Neural progenitor cell (in vitro differentiated cells): ENCODE data around the gene SOX5. TPM values are rescaled to one million over a fixed set of nuclear protein-coding genes. Genes with fewer than 3 reads are reported as not detected.

Source experiments
- DNase-seq: peaks from one replicate; pipeline ENCODE4 v3.0.0-alpha.2; 2016; ENCODE audit warnings: low spot score
- H2AFZ ChIP-seq: fragments of 200-600 bp; sonication (generic); replicated peaks from 2 replicates; pipeline ENCODE4 v1.6.1; 2016; ENCODE audit warnings: antibody characterized with exemption
- H3F3A ChIP-seq: fragments of 200-600 bp; sonication (generic); 2 replicates; pipeline ENCODE4 v1.6.1; 2016; ENCODE audit warnings: antibody characterized with exemption, low read depth
- H3K27ac ChIP-seq: fragments of 200-600 bp; sonication (generic); 2 replicates; pipeline ENCODE4 v1.5.1; 2016; ENCODE audit warnings: mild to moderate bottlenecking
- H3K27me3 ChIP-seq: fragments of 200-600 bp; sonication (generic); 2 replicates; pipeline ENCODE4 v1.6.1; 2016; ENCODE audit warnings: mild to moderate bottlenecking, moderate library complexity
- H3K36me3 ChIP-seq: fragments of 200-600 bp; sonication (generic); 2 replicates; pipeline ENCODE4 v1.5.1; 2016
- H3K4me1 ChIP-seq: fragments of 200-600 bp; sonication (generic); 2 replicates; pipeline ENCODE4 v1.6.1; 2016; ENCODE audit warnings: mixed run types
- H3K4me2 ChIP-seq: fragments of 200-600 bp; sonication (generic); 2 replicates; pipeline ENCODE4 v1.6.1; 2016
- H3K4me3 ChIP-seq: fragments of 200-600 bp; sonication (generic); 2 replicates; pipeline ENCODE4 v1.5.1; 2016
- H3K79me2 ChIP-seq: fragments of 200-600 bp; sonication (generic); 2 replicates; pipeline ENCODE4 v1.6.1; 2016; ENCODE audit warnings: low read depth
- H3K9ac ChIP-seq: fragments of 200-600 bp; sonication (generic); 2 replicates; pipeline ENCODE4 v1.6.1; 2016
- H3K9me3 ChIP-seq: fragments of 200-600 bp; sonication (generic); 2 replicates; pipeline ENCODE4 v1.5.1; 2016; ENCODE audit warnings: low read depth
- H4K20me1 ChIP-seq: fragments of 200-600 bp; sonication (generic); 2 replicates; pipeline ENCODE4 v1.6.1; 2016; ENCODE audit warnings: low read depth
- H3K27ac Mint-ChIP-seq: 3 replicates; pipeline ENCODE4 v1.8.0; 2021; ENCODE audit warnings: mixed read lengths
- H3K27me3 Mint-ChIP-seq: 2 replicates; pipeline ENCODE4 v1.8.0; 2022; ENCODE audit warnings: low read depth, mild to moderate bottlenecking, inconsistent platforms, moderate library complexity, mixed read lengths; ENCODE audit not compliant: insufficient read depth
- H3K36me3 Mint-ChIP-seq: 3 replicates; pipeline ENCODE4 v1.8.0; 2021; ENCODE audit warnings: mixed read lengths
- H3K4me1 Mint-ChIP-seq: 3 replicates; pipeline ENCODE4 v1.8.0; 2021; ENCODE audit warnings: mixed read lengths
- H3K4me3 Mint-ChIP-seq: 3 replicates; pipeline ENCODE4 v1.8.0; 2021; ENCODE audit warnings: mild to moderate bottlenecking, moderate library complexity, mixed read lengths
- H3K9me3 Mint-ChIP-seq: 3 replicates; pipeline ENCODE4 v1.8.0; 2020; ENCODE audit warnings: mixed read lengths
- EZH2 ChIP-seq: fragments of 200-600 bp; sonication (generic); IDR thresholded peaks from 2 replicates; pipeline ENCODE4 v1.6.1; 2017; ENCODE audit warnings: antibody characterized with exemption, mild to moderate bottlenecking, moderate library complexity
- EZH2phosphoT487 ChIP-seq: fragments of 200-600 bp; sonication (generic); IDR thresholded peaks from 2 replicates; pipeline ENCODE4 v1.6.1; 2017; ENCODE audit warnings: antibody characterized with exemption
- total RNA-seq: library from RNA; depleted of rRNA; stranded (reverse); fragments of >200 nt; gene quantifications from 2 replicates; pipeline ENCODE4 v1.2.3, GENCODE V29; 2015; ENCODE audit warnings: low replicate concordance
- TF ChIP-seq, protein P1 (sequence below): fragments of 200-600 bp; sonication (generic); IDR thresholded peaks from 2 replicates; pipeline ENCODE4 v1.5.1; 2017; ENCODE audit warnings: antibody characterized with exemption, mild to moderate bottlenecking

SOX5 gene
- total RNA-seq, 1 donor from 2014 or later = 79.5 TPM

GRCh38 chr12:23543767-23544166 lies 405.7 kb downstream of the SOX5 start:
- no peak overlapping the region for H3K4me2 ChIP-seq
- Mint-ChIP-seq H3K36me3 (peaks cover 33% of the 10 kb centered on the region), H3K27me3 (peaks cover 2% of the 10 kb centered on the region), H3K4me3 (no peak overlapping the region), H3K9me3 (no peaks in the 10 kb centered on the region), H3K27ac (no peak overlapping the region), H3K4me1 (no peaks in the 10 kb centered on the region)
- H3F3A ChIP-seq = no peaks in the 10 kb centered on the region
- H2AFZ ChIP-seq = no peak overlapping the region
- H3K36me3 ChIP-seq = peaks cover 22% of the 10 kb centered on the region
- H3K9me3 ChIP-seq = no peaks in the 10 kb centered on the region
- no peaks in the 10 kb centered on the region for H4K20me1 ChIP-seq
- no peaks in the 10 kb centered on the region for H3K79me2 ChIP-seq
- TF ChIP-seq EZH2phosphoT487 (no peak), EZH2 (no peak)
- TF ChIP-seq, protein P1, sequence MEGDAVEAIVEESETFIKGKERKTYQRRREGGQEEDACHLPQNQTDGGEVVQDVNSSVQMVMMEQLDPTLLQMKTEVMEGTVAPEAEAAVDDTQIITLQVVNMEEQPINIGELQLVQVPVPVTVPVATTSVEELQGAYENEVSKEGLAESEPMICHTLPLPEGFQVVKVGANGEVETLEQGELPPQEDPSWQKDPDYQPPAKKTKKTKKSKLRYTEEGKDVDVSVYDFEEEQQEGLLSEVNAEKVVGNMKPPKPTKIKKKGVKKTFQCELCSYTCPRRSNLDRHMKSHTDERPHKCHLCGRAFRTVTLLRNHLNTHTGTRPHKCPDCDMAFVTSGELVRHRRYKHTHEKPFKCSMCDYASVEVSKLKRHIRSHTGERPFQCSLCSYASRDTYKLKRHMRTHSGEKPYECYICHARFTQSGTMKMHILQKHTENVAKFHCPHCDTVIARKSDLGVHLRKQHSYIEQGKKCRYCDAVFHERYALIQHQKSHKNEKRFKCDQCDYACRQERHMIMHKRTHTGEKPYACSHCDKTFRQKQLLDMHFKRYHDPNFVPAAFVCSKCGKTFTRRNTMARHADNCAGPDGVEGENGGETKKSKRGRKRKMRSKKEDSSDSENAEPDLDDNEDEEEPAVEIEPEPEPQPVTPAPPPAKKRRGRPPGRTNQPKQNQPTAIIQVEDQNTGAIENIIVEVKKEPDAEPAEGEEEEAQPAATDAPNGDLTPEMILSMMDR = no peak
- no peaks in the 10 kb centered on the region for H3K27me3 ChIP-seq
- H3K4me3 ChIP-seq = no peak overlapping the region
- no peak overlapping the region for H3K27ac ChIP-seq
- H3K4me1 ChIP-seq = no peaks in the 10 kb centered on the region
- H3K9ac ChIP-seq = no peak overlapping the region
- no peak for DNase-seq

DNA sequence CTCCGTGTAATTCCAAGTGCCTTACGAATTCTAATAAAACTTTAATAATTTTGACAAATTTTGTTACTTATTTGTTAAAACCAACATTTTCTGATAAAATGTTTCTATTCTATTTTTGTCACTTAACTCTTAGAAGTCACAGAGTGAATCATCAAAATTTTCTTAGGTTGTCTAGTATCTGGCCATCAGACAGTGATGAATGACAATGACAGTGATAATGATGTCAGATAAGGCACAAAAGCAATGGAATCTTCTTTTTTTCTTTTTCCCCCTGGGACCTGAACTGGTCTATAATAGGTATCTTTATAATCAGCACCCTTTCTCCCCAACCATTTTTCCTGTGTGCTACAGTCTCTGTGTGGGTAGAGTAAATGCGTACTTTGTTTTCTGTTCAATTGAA lies 407.3 kb downstream of the SOX5 start:
- Histone ChIP-seq H3F3A (no peaks in the 10 kb centered on the region), H3K79me2 (no peaks in the 10 kb centered on the region), H3K27me3 (no peaks in the 10 kb centered on the region), H3K4me3 (no peak overlapping the region), H4K20me1 (no peaks in the 10 kb centered on the region), H2AFZ (no peak overlapping the region), H3K36me3 (peaks cover 23% of the 10 kb centered on the region), H3K9ac (no peak overlapping the region), H3K4me1 (no peaks in the 10 kb centered on the region), H3K4me2 (no peak overlapping the region), H3K27ac (no peak overlapping the region), H3K9me3 (no peaks in the 10 kb centered on the region)
- DNase-seq = no peak
- H3K4me1 Mint-ChIP-seq = no peaks in the 10 kb centered on the region
- no peaks in the 10 kb centered on the region for H3K9me3 Mint-ChIP-seq
- no peak overlapping the region for H3K27ac Mint-ChIP-seq
- H3K36me3 Mint-ChIP-seq = peaks cover 36% of the 10 kb centered on the region
- H3K4me3 Mint-ChIP-seq = no peak overlapping the region
- H3K27me3 Mint-ChIP-seq = peaks cover 3% of the 10 kb centered on the region
- TF ChIP-seq EZH2phosphoT487 = no peak
- TF ChIP-seq, protein P1 = no peak
- TF ChIP-seq EZH2 = no peak

- Histone ChIP-seq H3K4me2 (no peak overlapping the region), H2AFZ (no peak overlapping the region), H3F3A (no peaks in the 10 kb centered on the region), H3K4me1 (no peaks in the 10 kb centered on the region), H4K20me1 (no peaks in the 10 kb centered on the region), H3K9ac (no peak overlapping the region), H3K27me3 (no peaks in the 10 kb centered on the region), H3K4me3 (no peak overlapping the region), H3K36me3 (peaks cover 28% of the 10 kb centered on the region), H3K9me3 (no peaks in the 10 kb centered on the region), H3K79me2 (no peaks in the 10 kb centered on the region), H3K27ac (peak overlapping the region; percentile 9)
- H3K9me3 Mint-ChIP-seq = no peaks in the 10 kb centered on the region
- peaks cover 38% of the 10 kb centered on the region for H3K36me3 Mint-ChIP-seq
- TF ChIP-seq, protein P1 = no peak
- TF ChIP-seq EZH2 (no peak), EZH2phosphoT487 (no peak)
- DNase-seq = no peak
- H3K27ac Mint-ChIP-seq = no peak overlapping the region
- H3K27me3 Mint-ChIP-seq = peaks cover 3% of the 10 kb centered on the region
- no peak overlapping the region for H3K4me3 Mint-ChIP-seq
- H3K4me1 Mint-ChIP-seq = no peaks in the 10 kb centered on the region
Measured at GRCh38 chr12:23540572-23540971, 408.9 kb downstream of the SOX5 start.
